ENCODE data around the gene CACNB2.

DNA sequence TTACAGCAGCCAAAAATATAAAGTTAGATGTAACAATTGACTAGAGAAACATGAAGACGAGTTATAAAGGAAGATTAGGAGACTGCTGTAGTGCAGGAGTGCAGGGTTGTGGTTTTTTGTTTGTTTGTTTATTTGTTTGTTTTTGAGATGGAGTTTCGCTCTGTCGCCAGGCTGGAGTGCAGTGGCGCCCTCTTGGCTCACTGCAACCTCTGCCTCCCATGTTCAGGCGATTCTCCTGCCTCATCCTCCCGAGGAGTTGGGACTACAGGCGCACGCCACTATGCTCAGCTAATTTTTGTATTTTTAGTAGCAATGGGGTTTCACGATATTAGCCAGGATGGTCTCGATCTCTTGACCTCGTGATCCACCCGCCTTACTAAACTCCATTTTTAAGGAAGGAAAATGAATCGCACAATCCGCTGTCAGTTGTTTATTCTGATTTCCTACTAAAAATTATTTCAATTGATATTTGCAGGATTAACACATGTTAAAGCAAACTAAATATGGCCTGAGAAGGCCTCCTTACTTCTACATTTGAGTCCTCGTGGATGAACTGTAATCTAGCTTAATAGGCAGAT lies 277.8 kb downstream of the CACNB2 start:
- no peak for TF ChIP-seq FOXM1 (IDR thresholded peaks at IDR 0.05; ENCODE audit: borderline replicate concordance)
- no peak for TF ChIP-seq FOXK2 (IDR thresholded peaks at IDR 0.05)
- TF ChIP-seq FOXA1 (IDR thresholded peaks at IDR 0.05), result no peak
- no peak for TF ChIP-seq LEF1 (IDR thresholded peaks at IDR 0.05; ENCODE audit: borderline replicate concordance)
- TF ChIP-seq TARDBP (IDR thresholded peaks at IDR 0.05), result no peak
- no peak for TF ChIP-seq ZNF384 (IDR thresholded peaks at IDR 0.05)
- TF ChIP-seq BHLHE40 (IDR thresholded peaks at IDR 0.05; ENCODE audit: borderline replicate concordance), result no peak
- TF ChIP-seq SP1 (IDR thresholded peaks at IDR 0.05), result no peak
- no peak for TF ChIP-seq L3MBTL2 (conservative IDR thresholded peaks at IDR 0.05)
- TF ChIP-seq, protein P1, sequence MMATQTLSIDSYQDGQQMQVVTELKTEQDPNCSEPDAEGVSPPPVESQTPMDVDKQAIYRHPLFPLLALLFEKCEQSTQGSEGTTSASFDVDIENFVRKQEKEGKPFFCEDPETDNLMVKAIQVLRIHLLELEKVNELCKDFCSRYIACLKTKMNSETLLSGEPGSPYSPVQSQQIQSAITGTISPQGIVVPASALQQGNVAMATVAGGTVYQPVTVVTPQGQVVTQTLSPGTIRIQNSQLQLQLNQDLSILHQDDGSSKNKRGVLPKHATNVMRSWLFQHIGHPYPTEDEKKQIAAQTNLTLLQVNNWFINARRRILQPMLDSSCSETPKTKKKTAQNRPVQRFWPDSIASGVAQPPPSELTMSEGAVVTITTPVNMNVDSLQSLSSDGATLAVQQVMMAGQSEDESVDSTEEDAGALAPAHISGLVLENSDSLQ (IDR thresholded peaks at IDR 0.05), result no peak
